GM12892 (cell line): ENCODE data around the gene BAAT.
"Not testable (repeated sequence)": the region's sequence is repeated elsewhere in the genome, so short reads cannot be mapped to it uniquely, and the experiment has no call there.

Source experiments
- DNase-seq: peaks from one replicate; pipeline ENCODE4 v3.0.0; 2011; ENCODE audit not compliant: insufficient read length
- FAIRE-seq: peaks from 2 replicates; lab custom pipeline; 2011; peaks lifted over from hg19 to GRCh38; lab: Jason Lieb, UNC
- POLR2A ChIP-seq: IDR thresholded peaks from 2 replicates; pipeline ENCODE4 v1.6.1; 2011; ENCODE audit warnings: low read depth, low read length, control low read depth
- POLR2AphosphoS5 ChIP-seq: IDR thresholded peaks from 2 replicates; pipeline ENCODE4 v1.6.1; 2011; ENCODE audit warnings: low read depth, low read length, control low read depth
- TAF1 ChIP-seq: IDR thresholded peaks from 2 replicates; pipeline ENCODE4 v1.6.1; 2011; ENCODE audit warnings: low read depth, mild to moderate bottlenecking, control low read depth, low read length, borderline replicate concordance

The BAAT gene

DNA sequence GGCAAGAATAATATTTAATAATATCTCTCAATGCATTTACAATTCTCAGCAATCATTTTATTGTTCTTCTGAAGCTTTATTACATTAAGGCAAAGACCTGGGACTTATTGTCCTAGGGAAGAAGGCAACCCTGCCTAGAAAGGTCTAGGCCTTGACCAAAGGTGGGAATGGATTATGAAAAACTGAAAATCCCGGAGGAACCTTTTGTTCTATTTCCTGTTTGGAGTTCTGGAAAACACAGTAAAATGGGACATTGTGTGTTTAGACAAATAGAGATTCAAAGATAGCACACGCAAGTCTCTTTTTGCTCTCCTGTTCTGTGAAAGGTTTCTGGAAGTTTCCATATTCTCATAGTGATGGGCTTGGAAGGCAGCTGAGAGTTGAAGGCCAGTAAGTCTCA lies 31.1 kb downstream of the BAAT start:
- FAIRE-seq: no peak
- DNase-seq: no peak
- TF ChIP-seq TAF1 (no peak), POLR2AphosphoS5 (no peak), POLR2A (no peak)

DNA sequence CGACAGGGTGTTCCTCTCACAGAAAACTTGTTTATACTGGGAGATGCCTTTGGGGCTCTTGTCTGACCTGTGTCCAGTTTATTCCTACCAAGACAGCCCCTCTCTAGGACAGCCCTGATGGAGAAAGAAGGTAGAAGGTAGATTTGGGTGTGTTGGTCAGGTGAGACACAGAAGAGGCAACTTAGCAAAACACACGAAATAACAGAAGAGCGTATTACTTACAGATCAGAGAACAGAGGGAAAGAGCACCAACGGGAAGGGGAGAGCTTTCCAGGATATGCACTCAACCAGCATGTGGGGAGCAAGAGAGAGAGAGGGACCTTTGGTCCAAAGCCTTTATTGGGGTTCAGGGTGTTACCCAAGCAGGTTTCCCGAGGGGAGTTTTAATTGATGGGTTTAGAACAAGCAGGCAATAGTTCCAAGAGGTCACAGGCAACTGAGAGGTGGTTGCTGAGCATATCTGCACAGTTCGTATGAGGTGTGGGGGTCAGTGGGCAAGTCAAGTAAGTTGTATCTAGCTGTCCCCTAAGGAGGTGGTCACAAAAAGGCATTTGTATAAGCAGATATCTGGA lies 31.8 kb downstream of the BAAT start:
- DNase-seq: no peak
- TF ChIP-seq TAF1 (no peak), POLR2AphosphoS5 (no peak), POLR2A (no peak)
- no peak for FAIRE-seq

DNA sequence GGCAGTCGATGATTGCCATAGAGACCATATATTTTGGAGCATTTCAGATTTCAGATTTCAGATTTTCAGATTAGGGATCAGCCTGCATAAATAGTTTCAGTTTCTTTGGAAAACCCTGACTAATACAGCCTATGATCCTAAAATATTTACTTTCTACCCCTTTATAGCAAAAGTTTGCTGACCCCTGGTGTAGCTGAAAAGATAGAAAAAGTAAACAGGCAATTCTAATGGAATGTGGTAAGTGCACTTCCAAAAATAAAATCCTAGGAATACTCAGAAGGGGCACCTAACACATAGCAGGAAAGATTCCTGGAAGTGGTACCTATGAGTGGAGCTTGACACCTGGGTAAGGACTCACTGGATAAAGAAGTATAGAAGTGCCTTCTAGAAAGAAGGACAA lies 34.5 kb downstream of the BAAT start:
- TF ChIP-seq POLR2A: no peak
- no peak for TF ChIP-seq POLR2AphosphoS5
- no peak for TF ChIP-seq TAF1
- DNase-seq: no peak
- FAIRE-seq: no peak

DNA sequence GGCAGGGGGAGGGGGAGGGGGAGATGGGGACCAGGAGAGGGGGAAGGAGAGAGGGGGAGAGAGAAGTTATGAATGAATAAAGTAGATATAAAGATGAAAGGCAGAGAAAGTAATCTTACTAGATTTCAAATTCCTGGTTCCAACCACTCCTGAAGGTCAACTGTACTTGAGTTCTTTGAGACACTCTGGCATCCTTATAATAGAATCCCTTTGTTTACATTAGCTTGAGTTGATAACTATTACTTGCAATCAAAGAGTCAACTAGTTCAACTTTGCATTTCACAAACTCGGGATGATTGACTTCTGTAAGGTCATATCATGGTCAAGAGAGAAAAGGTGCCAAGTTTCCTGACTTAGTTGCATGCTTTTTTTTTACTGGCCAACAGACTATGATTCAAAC lies 42.2 kb downstream of the BAAT start:
- TF ChIP-seq TAF1: no peak
- no peak for TF ChIP-seq POLR2A
- no peak for TF ChIP-seq POLR2AphosphoS5
- no peak for FAIRE-seq

DNA sequence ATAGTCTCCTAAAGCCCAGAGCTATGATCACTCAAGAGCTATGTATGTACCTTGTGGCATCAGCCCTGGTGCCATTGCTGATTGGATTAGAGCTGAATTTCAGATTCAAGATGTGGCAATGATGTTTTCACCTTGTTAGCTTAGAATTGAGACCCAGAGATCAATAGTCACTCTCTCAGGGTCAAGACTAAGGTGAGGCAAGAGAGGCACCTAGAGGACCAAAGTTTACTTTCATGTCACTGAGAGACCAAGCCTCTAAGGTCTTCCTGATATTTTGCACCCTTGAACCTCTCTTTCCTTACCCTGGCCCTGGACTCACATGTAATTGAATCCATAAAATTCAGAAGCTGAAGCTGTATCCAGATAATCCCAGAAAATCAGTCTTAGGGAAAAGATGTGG lies 42.8 kb downstream of the BAAT start:
- DNase-seq (no peak), FAIRE-seq (no peak)
- TF ChIP-seq POLR2AphosphoS5: no peak
- no peak for TF ChIP-seq POLR2A
- TF ChIP-seq TAF1: no peak

More for the DNA sequence above, 42.2 kb downstream of the BAAT start:
- DNase-seq: no peak

DNA sequence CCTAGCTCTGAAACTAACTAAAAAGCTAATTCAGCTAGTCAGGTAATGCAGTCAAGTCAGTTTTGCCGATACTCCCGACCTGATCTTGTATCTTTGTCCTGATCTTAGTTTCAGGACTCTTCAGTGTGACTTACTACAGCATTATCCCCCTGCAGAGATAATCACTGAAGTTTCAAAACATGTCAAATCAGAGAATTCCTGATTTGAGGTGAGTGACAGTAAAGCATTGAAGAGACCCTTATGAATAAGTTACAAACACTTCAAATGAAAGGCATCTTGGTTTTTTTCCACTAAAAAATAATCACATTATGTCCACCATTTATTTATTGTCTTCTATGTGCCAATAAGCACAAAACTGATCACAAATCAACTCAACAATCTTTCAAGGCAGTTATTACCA lies 47.6 kb downstream of the BAAT start:
- DNase-seq (no peak), FAIRE-seq (no peak)
- TF ChIP-seq TAF1 (no peak), POLR2A (no peak), POLR2AphosphoS5 (no peak)

DNA sequence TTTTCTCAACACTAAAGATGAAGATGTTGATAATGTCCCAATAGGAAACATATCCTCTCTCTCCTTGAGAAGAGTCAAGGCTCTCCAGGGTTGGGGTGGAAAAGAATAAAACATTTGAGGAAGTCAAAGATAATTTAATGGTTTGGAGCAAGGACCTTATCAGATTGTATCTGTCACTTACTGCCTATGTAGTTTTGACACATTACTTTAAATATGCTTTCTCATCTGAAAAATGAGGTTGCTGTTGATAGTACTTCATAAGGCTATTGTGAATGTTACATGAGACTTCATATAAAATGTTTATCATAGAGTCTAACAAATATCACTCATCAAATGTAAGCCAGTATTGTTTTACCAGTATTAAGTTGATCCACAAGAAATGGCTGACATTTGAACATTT lies 48.7 kb downstream of the BAAT start:
- DNase-seq: no peak
- TF ChIP-seq TAF1 (no peak), POLR2A (no peak), POLR2AphosphoS5 (no peak)
- no peak for FAIRE-seq

DNA sequence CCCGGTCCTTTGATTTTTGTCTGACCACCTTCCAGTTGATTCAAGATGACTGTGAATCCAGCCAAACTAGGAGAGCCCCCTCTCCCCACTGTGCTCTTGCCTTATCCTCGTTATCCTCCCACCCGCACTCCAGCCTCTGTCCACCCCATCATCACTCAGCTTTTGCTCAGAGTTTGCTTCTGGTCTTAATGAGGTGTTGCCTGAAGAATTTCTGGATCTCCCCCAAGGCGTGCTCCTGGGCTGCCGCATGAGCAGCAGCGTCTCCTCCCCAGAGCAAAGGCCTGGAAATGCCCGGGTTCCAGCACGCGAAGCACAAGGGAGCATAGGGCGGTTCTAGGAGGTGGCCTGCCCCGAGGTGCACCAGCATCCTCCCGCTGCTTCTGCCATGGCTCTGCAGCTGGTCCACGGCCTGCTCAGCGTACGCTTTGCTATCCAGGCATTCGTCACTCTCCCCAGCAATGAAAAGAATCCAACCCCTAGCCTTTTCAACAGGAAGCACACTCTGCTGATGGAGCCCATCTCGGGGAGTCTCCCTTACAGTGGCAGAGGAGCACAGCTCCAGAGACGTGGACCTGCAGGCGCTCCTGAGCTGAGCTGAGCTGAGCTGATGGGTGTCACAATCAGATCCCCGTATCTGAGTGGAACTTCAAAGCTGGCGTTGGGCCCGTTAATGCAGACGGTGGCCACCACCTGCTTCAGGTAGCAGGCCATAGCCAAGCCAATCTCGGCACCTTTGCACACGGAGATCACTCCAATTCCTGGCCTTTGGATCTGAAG lies 50.7 kb downstream of the BAAT start:
- no peak for DNase-seq
- TF ChIP-seq POLR2A (no peak), POLR2AphosphoS5 (no peak), TAF1 (no peak)
- FAIRE-seq: no peak

DNA sequence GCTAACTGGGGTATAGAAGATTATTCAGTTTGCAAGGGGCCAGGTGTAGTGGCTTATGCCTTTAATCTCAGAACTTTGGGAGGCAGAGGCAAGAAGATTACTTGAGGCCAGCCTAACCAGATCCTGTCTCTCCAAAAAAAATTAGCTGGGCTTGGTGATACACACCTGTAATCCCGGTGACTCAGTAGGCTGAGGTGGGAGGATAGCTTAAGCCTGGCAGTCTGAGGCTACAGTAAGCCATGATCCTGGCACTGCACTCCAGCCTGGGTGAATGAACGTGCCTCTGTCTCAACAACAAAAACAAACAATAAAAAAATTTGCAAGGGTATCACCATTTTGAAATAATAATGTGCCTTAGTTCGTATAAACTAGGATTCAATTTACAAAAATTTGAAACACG lies 51.3 kb downstream of the BAAT start:
- FAIRE-seq: no peak
- no peak for DNase-seq
- TF ChIP-seq POLR2A (no peak), POLR2AphosphoS5 (no peak), TAF1 (no peak)

DNA sequence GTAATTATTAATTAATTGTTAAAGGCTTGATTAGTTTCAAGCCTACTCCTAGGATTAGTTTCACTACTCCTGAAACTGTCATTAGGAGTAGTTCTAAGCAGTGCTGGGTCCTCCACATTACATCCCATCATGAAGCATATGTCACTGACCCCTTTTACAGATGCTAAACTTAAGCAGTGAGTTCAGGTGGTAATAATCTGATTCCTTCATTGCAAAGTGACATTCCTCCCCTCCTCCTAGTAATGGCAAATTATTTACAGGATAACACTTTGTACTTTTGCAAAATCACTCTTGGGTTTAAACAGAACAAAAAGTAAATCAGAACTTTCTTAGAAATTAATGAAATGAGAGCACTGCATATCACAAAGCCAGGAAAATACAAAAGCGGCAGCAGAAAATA lies 52.4 kb downstream of the BAAT start:
- DNase-seq (no peak), FAIRE-seq (no peak)
- no peak for TF ChIP-seq POLR2AphosphoS5
- TF ChIP-seq POLR2A: no peak
- no peak for TF ChIP-seq TAF1

DNA sequence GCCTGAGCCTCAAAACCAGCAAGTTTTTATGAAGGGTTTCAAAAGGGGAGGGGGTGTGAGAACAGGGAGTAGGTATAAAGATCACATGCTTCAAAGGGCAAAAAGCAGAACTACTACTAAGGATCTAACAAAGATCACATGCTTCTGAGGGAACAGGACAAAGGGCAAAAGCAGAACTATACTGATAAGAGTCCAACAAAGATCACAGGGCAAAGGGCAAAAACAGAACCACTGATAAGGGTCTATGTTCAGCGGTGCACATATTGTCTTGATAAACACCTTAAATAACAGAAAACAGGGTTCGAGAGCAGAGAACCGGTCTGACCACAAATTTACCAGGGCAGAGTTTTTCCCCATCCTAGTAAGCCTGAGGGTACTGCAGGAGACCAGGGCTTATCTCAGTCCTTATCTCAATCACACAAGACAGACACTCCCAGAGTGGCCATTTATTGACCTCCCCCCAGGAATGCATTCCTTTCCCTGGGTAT lies 57.3 kb downstream of the BAAT start:
- DNase-seq, FAIRE-seq: not testable (repeated sequence)

DNA sequence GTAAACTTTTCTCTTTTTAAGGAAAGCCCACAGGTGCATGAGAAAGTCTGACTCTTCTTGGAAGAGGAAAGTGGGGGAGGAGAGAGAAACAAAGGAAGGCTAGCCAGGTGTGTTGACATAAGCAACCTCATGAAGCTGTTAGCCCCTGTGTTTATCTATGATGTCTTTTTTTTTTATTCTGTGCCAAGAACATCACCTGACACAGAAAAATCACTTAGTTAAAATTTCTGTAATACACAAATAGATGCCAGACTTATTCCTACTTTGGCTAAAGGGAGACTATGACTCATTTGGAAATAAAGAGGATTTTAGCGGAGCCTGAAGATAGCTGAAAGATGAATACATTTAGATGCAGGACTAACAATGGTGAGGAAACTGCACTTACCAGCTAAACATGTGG lies 58.3 kb downstream of the BAAT start:
- no peak for FAIRE-seq
- no peak for DNase-seq
- no peak for TF ChIP-seq TAF1
- TF ChIP-seq POLR2A: no peak
- TF ChIP-seq POLR2AphosphoS5: no peak

DNA sequence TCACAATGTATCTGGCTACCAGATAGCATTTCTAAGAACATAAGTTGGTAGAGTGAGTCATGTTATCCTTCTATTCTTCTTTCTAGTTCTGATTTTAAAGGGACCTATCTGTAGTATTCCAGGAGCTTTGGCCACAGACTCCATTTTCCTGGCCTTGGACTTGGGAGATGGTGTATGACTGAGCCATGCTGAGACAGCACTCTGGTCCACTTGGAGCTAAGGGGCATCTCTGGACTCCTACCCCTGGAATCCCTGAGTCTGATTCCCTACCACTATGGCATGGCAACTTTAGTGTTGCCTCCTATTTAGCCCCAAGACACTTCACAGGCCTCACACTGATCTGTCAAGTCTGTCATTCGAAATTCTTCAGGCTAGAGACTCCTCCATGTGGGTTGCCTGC lies 58.8 kb downstream of the BAAT start:
- FAIRE-seq (no peak), DNase-seq (no peak)
- TF ChIP-seq TAF1 (no peak), POLR2AphosphoS5 (no peak), POLR2A (no peak)
